ENCODE results near the gene FMN2.

The FMN2 gene

DNA sequence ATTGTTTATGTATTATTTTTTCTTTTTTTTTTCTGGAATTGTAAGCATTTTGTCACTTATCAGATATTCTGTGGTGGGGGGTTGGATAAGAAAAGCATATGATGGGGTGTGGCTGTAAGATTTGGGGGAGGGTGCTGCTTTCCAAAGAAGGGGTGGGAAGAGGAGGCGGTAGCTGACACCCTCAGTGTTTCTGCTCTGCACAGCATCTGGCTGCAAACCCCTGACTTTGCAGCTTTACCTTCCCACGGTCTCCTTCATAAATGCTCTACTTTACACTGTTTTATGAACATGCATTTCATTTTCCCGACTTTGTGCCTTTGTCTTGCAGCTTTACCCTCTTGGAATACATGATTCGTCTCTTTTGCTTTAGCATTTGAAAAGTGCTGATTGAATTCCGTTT, 7.6 kb downstream of the FMN2 start:
- DNase-seq: no peak

DNA sequence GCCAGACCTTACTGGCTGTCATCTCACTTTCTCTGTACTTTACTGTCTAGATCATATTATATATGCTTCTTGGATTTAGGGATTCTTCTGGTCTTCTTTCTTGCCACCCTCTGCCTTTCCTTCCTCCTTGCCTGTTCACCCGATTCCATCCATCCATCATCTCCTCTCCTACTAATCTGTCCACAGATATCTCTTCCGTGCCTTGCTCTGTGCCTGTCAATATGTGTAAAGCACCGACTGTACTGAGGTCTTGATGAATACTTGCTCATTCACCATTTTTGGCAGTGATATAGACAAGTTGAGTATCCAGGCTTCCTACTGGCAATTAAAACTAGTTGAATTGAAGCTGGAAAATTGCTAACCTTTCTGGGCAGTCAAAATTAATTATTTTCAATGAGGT, 8.1 kb downstream of the FMN2 start:
- DNase-seq: no peak

DNA sequence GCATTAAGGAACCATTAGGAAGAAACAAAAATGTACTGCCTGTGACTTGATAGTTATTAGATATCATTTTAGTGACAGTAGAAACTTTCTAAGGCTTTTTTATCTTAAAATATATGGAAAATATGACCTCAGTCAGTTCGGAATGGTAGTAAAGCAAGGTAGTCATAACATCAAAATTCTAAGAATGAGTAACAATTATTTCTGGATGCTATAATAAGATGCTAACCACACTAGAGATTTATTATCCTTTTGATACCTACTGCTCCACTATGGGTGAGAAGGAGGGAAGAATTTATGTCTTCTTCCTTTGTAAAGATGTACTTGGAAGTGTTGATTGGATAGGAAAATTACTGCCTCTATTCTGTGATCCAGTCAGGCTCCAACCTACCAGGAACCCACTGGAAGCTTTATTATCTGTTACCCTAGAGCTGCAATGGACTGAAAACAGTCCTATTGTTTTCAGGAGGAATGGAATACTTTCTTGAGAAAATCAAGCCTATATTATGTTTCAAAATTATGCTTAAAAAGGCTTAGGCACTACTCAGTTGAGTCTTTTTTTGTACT, 8.8 kb downstream of the FMN2 start:
- DNase-seq: no peak

DNA sequence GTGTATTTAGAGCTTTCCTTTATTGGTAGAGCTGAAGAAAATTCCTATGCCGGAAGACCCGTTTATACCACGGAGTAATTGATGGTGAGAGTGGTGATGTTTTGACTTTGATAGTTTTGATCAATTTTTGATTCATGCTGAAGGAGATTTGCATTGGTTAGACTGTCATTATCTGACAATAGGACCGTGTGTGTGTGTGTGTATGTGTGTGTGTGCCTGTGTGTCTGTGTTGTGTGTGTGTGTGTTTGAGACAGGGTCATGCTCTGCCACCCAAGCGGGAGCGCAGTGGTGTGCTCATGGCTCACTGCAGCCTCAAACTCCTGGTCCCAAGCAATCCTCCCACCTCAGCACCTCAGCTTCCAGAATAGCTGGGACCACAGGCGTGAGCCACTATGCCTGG, 9.6 kb downstream of the FMN2 start:
- no peak for DNase-seq

DNA sequence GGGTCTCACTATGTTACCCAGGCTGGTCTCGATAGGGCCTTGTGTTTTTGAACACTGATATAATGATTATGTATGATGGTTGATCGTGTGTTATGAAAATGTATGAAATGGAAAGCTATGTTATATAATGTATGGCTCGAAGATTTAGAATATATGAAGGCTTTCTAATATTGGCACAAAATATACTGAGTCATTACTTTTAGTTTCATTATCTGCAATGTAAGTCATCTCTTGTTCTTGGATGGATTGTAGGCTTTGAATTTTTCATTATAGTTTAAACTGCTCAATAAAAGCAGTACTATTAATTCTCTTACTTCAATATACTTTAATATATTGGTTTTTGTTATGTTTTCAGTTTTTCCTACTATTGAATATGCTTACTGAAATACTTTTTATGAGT, 10.1 kb downstream of the FMN2 start:
- DNase-seq: no peak

DNA sequence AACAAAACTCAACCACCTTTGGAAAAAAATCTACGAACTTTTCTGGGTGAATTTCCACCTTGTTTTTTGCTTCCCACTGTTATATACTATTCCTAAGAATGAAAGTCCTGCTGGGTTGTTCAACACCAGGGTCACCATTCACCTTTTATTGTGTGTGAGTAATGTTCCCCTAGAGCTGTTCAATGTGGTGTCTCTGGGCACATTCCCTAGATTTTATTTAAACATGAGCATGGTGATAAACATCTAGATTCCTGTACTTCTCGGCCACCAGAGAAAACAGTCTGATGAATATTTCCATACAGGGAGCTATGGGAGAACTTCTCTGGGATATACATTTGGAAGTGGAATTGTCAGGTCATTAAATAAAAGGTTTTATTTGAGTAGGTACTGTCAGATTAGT, 13.0 kb downstream of the FMN2 start:
- no peak for DNase-seq

DNA sequence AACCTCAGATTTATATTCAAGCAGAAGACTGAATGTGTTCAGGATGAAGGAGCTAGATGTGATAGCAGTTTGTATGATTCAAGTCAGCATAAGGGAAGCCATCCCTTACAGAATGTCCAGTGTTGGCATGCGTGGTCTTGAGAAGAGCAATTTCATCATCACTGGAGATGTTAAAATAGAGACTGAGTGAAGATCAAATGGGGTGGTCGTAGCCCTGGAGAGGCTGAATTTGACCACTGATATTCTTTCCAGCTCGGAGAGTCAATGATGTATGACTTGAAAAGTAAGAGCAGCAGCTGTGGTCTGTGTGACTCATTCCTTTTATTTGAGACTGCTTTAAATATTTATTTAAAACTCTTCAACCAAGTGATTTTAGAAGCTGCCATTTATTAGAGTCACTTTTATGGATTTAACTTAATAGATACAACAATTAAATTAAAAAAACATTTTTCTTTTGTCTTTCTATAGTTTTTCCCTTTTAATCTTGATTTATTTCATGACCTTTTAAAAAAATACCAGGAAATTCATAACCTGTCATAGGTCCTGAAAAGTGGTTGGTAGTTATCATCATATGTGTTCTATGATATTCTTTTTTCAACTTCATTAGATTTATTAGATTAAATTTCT, 15.5 kb downstream of the FMN2 start:
- no peak for DNase-seq

DNA sequence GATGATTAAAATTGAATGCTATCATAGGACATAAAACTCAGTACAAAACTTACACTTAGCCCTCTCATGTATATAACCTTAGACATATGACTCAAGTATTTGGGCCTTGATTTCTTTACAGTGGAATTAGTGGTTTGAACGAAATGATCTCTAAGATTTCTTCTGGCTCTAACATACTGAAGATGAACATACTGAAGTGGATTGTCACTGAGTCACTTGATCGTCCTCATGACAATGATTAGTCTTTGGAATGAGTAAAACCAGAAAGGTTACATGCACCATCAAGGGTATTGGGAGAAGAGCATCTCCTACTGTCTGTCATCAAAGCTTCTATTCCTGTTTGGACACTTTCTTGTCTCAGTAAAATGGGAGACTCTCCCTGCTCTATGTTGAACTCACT, 17.4 kb downstream of the FMN2 start:
- DNase-seq: no peak

DNA sequence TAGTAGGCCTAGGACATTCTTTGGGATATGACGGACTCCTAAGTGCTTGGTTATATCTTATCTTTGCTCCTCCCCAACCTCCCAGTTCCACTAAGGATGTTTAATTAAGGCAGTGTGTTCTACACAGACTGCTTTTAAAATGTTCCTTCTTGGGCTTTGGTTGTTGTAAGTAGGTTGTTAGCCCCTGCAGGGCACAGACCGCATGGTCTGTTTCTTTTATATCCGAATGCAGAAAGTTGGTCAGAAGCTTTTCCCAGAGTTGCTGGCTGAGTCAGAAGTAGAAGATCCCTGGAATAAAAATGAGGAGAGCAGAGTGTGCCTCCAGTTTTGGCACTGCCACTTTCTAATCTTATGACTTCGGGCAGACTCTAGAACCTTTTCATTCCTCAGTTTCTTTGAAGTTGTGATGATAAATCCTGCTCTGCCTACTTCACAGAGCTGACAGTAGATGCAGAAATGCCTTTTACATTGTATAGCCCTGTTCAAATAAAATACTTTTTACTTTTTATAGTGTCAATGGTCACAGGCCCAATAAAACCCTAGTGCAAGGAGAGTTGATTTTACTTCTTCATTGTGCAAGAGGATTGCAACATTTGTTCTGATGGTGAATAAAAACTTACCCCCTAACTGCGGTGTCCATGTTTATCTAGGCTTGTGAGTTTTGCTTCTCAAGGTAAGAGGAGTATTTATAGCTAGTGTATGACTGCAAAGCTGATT, 18.4 kb downstream of the FMN2 start:
- no peak for DNase-seq

DNA sequence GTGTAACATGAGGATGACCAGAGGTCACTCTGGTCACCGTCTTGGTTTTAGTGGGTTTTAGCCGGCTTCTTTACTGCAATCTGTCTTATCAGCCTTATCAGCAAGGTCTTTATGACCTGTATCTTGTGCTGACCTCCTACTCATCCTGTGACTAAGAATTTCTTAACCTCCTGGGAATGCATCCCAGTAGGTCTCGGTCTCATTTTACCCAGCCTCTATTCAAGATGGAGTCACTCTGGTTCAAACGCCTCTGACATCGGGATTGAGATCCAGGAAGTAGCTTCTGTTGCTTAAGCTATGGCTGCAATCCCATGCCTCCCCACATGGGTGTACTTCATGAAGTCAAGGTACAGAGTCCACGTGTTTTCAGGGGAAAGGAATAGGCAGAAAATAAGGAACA, 19.9 kb downstream of the FMN2 start:
- DNase-seq: no peak

DNA sequence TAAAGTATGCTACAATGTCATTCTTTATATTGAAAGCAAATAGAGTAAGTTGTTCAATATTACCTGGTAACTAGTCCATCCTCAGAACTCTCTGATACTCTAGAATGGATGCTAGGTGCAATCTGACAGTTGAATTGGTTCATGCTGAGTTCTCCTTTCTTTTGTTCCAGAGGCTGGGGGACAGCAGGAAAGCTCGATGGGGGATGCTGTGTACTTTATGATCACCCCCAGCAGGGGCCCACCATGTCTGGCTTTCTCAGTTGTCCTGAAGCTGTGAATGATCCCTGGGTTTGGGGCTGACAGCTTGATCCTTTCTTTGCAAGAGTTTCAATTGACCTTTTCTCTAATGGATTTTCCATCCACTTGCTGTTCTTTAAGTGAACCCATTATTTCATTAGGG, 22.5 kb downstream of the FMN2 start:
- no peak for DNase-seq

DNA sequence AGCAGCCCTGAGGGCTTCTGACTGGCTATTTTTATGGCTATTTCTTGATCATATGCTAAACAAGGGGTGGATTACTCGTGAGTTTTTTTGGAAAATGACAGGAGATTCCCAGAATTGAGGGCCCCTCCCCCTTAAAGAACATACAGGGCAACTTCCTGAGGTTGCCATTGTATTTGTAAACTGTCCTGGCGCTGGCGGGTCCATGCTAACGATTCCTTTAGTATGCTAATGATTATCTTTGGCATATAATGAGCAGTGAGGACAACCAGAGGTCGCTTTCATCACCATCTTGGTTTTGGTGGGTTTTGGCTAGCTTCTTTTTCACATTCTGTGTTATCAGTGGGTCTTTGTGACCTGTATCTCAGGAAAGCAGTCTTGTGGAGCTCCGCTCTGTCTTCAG, 24.1 kb downstream of the FMN2 start:
- DNase-seq: no peak

DNA sequence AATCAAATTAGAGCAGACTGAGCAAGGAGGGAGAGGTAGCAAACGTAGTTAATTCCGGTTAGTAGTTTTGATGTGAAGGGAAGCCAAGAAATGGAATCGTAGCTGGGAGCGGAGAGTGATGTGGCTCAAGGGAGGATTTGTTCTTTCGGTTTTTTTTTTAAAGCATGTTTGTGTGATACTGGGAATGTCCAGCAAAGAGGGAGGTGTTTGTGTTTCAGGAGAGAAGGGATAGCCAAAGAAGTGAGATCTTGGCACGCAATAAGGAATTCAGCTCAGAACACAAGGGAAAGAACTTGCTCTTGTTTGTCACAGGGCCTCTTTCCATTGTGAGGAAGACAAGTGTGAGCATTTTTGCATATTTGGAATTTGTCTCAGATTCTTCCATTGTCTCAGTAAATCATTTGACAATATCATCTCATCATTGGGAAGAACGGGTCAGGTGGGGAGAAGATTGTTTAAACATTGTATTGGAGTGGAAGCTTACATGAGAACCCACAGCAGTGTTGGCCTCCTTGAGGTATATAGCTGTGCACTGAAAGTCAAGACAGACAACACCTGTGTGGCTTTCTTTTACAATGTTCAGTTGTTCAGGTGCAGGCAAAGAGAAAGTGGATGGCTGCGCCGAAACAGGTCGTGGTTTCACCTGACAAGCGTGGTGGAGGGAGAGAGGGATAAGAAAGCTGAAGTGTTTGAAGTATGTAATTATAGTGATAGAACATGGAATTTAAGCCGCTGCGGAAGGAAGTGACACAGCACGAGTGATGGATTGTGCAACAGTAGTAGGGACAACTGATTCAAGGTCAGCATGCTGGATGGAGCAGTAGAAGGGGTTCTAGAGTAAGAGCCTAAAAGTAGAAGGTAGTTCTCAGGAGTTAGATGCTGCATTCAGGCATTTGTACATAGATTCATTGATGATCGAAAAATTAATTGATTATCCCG, 25.4 kb downstream of the FMN2 start:
- DNase-seq: no peak

DNA sequence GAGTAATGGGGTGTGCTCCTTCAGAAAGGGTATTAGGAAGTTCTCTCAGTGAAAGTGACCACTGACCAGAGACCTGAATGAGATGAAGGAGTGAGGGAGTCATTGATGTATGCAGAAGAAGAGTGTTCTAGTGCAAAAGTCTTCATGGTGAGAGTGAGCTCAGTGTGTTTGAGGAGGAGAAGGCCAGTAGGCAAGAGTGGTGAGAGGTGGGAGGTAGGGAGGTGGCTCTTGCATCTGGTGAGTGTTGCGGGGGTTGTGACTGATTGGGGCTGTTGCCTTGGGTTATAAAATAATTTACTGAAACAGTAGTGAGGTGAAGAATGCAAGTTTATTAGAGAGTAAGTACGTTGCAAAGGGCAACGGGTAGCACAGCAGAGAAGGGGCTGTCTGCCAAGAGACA, 26.2 kb downstream of the FMN2 start:
- DNase-seq: no peak

DNA sequence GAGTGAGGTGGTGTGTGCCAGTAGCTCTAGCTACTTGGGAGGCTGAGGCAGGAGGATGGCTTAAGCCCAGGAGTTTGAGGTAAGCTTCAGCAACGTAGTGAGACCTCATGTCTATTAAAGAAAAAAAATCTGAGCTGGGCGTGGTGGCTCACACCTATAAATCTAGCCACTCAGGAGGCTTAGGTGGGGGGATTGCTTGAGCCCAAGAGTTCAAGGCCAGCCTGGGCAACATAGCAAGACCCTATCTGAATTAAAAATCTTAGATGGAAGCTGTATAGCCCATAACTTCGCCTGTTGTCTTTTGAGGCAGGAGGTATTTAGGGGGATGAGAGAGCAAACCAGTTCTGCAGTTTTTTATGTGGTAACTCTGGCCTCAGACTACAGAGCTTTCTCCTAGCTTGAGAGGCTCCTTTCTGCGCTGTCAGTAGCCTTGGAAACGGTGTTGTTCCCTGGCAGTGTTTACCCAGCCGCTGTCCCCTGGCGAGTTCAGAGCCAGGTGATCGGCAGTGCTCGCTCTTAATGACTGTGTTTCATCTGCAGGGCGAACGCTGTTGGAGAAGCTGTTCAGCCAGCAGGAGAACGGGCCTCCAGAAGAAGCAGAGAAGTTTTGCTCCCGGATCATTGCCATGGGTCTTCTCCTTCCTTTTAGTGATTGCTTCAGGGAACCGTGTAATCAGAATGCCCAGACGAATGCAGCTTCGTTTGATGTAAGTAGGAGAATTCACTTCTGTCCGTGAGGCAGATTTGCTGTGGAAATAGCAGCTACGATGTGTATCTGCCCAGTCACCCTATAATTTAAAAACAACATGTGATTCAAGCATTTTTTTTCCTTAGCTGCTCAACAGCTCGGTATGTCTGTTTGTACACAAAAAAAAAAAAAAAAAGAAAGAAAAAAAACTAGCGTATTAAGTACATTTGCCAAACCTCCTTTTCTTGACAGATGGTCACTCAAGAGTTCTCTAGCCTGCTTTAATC, 31.2 kb downstream of the FMN2 start:
- DNase-seq: no peak

DNA sequence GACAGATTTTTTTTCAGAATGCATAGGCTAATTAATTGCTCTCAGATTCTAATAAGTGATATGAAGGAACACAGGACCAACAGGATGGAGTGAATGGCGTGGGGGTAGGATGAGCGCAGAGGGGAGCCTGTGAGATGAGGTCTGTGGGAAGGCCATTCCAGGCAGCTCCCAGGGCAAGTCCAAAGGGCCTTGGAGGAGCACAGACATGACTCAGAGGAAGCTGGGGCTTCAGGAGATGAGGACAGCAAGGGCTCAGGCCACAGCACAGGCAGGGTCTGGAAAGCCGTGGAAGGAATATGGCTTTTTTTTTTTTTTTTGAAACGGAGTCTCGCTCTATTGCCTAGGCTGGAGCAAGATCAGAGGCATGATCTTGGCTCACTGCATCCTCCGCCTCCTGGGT, 35.1 kb downstream of the FMN2 start:
- DNase-seq: no peak

DNA sequence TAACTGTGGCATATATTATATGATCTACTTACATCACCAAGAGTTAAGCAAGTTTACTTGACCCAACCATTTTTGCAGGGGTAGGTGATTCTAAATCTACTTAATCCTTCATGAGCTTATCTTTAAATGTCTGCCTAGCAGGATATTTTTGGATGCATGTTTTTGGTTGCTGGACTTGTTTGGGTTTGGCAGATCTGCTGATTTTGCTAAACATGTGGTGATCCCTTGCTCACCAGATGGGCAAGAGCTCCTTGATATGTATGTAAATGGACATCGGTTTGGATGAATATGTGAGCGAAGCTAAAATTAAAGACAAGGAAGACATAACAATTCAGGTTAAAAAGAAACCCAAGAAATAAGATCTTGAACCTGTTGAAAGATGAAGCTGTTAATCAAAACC, 36.7 kb downstream of the FMN2 start:
- no peak for DNase-seq

DNA sequence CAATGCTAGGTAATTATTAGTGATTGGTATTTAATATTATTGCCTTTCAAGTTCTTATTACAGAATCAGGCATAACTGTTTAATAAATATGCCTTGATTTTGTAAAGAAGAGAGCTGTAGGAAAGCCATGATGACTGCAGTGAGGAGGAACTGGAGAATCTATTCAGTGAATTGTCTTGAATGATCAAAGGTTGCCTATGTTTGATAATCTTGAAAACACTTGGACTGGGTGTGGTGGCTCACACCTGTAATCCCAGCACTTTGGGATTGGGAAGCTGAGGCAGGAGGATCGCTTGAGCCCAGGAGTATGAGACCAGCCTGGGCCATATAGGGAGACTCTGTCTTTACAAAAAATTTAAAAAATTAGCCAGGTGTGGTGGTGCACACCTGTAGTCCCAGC, 42.4 kb downstream of the FMN2 start:
- DNase-seq: no peak

DNA sequence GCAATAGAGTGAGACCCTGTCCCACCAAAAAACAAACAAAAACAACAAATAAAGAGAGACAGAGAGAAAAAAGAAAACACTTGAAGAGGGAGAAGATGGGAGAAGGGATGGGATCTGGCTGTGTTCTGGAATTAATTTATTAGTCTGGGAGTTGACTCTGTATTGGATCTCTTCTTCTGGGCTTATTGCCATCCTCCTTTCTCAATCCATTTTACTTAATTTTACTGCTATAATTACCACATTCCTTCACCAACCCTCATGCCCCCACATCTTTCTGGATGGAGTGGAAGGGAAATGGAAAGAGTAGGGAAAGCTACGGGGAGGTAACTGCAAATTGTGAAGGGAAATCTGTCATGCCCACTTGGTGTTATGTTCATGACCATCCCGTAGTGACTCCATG, 42.9 kb downstream of the FMN2 start:
- DNase-seq: no peak

DNA sequence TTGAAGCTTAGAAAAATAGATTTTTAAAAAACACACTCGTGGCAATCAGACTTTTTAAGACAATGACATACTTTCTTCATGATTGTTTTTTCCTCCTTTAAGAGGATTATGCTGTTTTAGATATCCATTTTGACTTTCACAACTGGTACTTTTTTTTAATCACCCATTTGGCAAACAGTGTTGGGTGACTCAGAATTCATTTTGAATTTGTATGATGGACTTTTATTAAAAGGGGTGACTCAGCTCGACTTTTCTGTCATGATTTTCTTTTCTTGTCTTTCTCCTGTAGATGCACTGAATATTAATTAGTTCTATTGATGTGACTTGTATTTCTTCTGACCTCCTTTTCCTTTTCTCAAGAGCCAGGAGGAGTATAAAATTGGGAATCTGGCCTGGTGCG, 44.7 kb downstream of the FMN2 start:
- no peak for DNase-seq

DNA sequence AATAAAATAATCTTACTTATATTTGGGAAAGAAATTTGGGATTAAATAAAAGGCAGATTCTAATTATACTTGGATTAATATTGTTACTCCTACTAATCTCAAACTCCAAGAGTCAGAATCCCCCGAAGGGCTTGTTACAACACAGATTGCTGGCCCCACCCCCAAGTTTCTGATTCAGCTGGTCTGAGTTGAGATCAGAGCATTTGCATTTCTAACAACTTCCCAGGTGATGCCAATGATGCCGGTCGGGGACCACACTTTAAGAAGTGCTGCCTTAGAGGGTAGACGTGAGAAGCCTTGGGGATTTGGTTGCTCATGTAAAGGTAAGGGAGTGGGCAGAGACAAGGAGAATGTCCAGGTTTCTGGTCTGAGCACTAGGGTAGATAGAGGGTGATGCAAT, 47.2 kb downstream of the FMN2 start:
- DNase-seq: no peak

DNA sequence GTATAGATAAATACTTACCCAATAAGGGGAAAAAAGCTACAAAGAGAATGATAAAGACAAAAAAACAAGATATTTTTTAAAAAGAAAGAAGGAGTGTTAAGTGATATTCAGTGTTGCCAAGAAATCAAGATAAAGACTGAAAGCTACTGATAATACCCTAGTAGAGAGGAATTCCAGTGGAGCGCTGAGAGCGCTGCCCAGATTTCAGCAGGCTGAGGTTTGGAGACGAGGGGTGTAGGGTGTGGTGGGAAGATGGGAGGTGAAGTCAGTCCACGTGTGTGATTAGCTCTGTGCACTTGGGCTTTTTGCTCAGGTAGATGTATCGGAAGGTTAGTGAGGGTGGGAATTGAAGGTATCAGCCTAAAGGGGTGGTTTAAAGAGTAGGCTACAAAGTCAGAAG, 47.8 kb downstream of the FMN2 start:
- DNase-seq: no peak

DNA sequence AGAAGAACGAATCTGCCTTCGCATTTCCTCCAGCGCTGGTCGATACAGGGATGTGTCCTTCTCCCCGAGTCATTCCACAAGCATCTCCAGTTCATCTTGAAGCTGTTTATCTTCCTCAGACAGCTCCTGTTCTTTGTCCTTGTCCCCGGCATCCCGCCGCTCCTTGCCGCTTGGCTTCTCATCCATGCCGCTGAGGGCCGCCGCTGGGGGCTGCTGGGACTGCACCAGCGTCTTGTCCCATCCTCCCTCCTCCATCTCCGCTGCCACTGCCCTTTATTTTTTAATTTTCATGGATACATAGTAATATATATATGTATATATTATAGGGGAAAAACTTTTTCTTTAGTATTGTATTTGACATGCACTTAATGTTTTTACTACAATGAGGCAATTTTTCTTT, 53.4 kb downstream of the FMN2 start:
- no peak for DNase-seq

All from stimulated activated CD4-positive, alpha-beta T cell treated with anti-CD3 and anti-CD28 coated beads, Interleukin-15, amount 100 ng/mL, for 24 hours (primary cell).